ENCODE measurements around the gene ID2. TPM values are rescaled to one million over a fixed set of nuclear protein-coding genes. Genes with fewer than 3 reads are reported as not detected.

ID2 gene
- total RNA-seq, 1 experiment from 2014 or later, result 48.6 TPM

GRCh38 chr2:8645176-8645831 is 36.6 kb upstream of the ID2 start:
- no peak overlapping the region for H3K4me3 Mint-ChIP-seq
- Histone ChIP-seq H3K79me2 (ENCODE audit: insufficient read depth, low read length) (no peaks in the 10 kb centered on the region), H4K20me1 (ENCODE audit: control insufficient read depth, insufficient read depth, insufficient read length) (no peaks in the 10 kb centered on the region), H3K79me1 (ENCODE audit: insufficient read depth, low read depth, low read length, poor library complexity, severe bottlenecking) (no peaks in the 10 kb centered on the region), H3K23me2 (ENCODE audit: insufficient read length, low read depth, low read length, poor library complexity, severe bottlenecking) (no peaks in the 10 kb centered on the region), H3K4me1 (ENCODE audit: insufficient read depth, low read length) (peaks cover 6% of the 10 kb centered on the region; the same call in 1 of the 2 replicates), H3T11ph (ENCODE audit: low read length) (no peak overlapping the region), H2BK20ac (ENCODE audit: low read depth, low read length, poor library complexity, severe bottlenecking) (no peak overlapping the region), H3K4me2 (ENCODE audit: insufficient read depth, insufficient read length, low read length) (no peak overlapping the region), H3K9ac (ENCODE audit: extremely low read depth, insufficient read length, low read length) (no peak overlapping the region), H3K4ac (ENCODE audit: low read depth, low read length) (no peak overlapping the region), H4K8ac (replicated peaks; ENCODE audit: insufficient read length, low read depth, low read length) (no peak overlapping the region), H3K23ac (ENCODE audit: insufficient read length, low read depth, low read length) (no peak overlapping the region), H4K91ac (ENCODE audit: insufficient read length, low read depth, low read length) (no peak overlapping the region), H2AK5ac (ENCODE audit: insufficient read length, low read length) (no peak overlapping the region), H3K18ac (ENCODE audit: insufficient read length, low read depth, low read length) (no peak overlapping the region), H3K56ac (ENCODE audit: insufficient read length, low read depth, low read length) (no peak overlapping the region), H2AFZ (ENCODE audit: low read length) (no peak overlapping the region), H3K27ac (ENCODE audit: insufficient read length, low read depth, low read length) (no peak overlapping the region), H2BK120ac (ENCODE audit: low read depth, low read length, poor library complexity, severe bottlenecking) (no peak overlapping the region), H2BK12ac (ENCODE audit: insufficient read length, low read depth, low read length) (no peak overlapping the region), H3K27me3 (ENCODE audit: insufficient read depth, low read length) (no peaks in the 10 kb centered on the region), H2BK15ac (ENCODE audit: low read depth, low read length) (no peak overlapping the region), H2BK5ac (ENCODE audit: insufficient read length, low read length) (no peak overlapping the region), H3K9me3 (ENCODE audit: control insufficient read depth, low read depth, low read length) (no peaks in the 10 kb centered on the region), H4K5ac (ENCODE audit: insufficient read length, low read depth, low read length) (no peak overlapping the region), H3K14ac (ENCODE audit: insufficient read depth, low read length) (no peak overlapping the region)
- no peak overlapping the region for H3K27ac Mint-ChIP-seq
- H3K36me3 Mint-ChIP-seq (ENCODE audit: insufficient read depth in 1 of 3, low read depth in 3 of 3), result peaks cover 0 to 8% (median 0%) of the 10 kb centered on the region in 3 experiments; a peak in 4 of 7 replicates
- no peak for DNase-seq
- H3K9me3 Mint-ChIP-seq, result peaks cover 3 to 11% of the 10 kb centered on the region in 2 experiments; a peak in 4 of 5 replicates
- H3K27me3 Mint-ChIP-seq (ENCODE audit: low read depth), result no peaks in the 10 kb centered on the region; the same call in none of the 2 replicates
- WGBS (ENCODE audit: extremely low coverage, insufficient read length, low lambda C conversion rate), result no CpG with 5 or more reads among the region's 51 CpGs
- peaks cover 32 to 40% of the 10 kb centered on the region in 2 experiments for H3K4me1 Mint-ChIP-seq
- TF ChIP-seq CTCF (conservative IDR thresholded peaks at IDR 0.05), result no peak
